ENCODE results near the gene MKNK1. TPM values are rescaled to one million over a fixed set of nuclear protein-coding genes. Genes with fewer than 3 reads are reported as not detected.

MKNK1 gene
- total RNA-seq, 1 donor: 17.2 TPM

GRCh38 chr1:46599059-46599970, 4.8 kb downstream of the MKNK1 start:
- no peak for DNase-seq (ENCODE audit: low read depth in 2 of 3, low spot score in 2 of 3)

- DNase-seq (ENCODE audit: low read depth in 2 of 3, low spot score in 2 of 3): no peak
Measured at GRCh38 chr1:46596846-46597245, 7.2 kb downstream of the MKNK1 start.

- no peak for DNase-seq (ENCODE audit: low read depth in 2 of 3, low spot score in 2 of 3)
Measured at GRCh38 chr1:46596036-46596435, 8.0 kb downstream of the MKNK1 start.

GRCh38 chr1:46595127-46595526, 8.9 kb downstream of the MKNK1 start:
- DNase-seq (ENCODE audit: low read depth in 2 of 3, low spot score in 2 of 3): peak in 2 of 3 donors; percentile 26 to 60

GRCh38 chr1:46594063-46594462, 10.0 kb downstream of the MKNK1 start:
- no peak for DNase-seq (ENCODE audit: low read depth in 2 of 3, low spot score in 2 of 3)

GRCh38 chr1:46592823-46593222, 11.2 kb downstream of the MKNK1 start:
- no peak for DNase-seq (ENCODE audit: low read depth in 2 of 3, low spot score in 2 of 3)

- no peak for DNase-seq (ENCODE audit: low read depth in 2 of 3, low spot score in 2 of 3)
Measured at GRCh38 chr1:46589529-46589928, 14.5 kb downstream of the MKNK1 start.

GRCh38 chr1:46587069-46587468, 17.0 kb downstream of the MKNK1 start:
- DNase-seq (ENCODE audit: low read depth in 2 of 3, low spot score in 2 of 3): no peak

- no peak for DNase-seq (ENCODE audit: low read depth in 2 of 3, low spot score in 2 of 3)
Measured at GRCh38 chr1:46585312-46585938, 18.6 kb downstream of the MKNK1 start.

- no peak for DNase-seq (ENCODE audit: low read depth in 2 of 3, low spot score in 2 of 3)
Measured at GRCh38 chr1:46583494-46583893, 20.6 kb downstream of the MKNK1 start.

- no peak for DNase-seq (ENCODE audit: low read depth in 2 of 3, low spot score in 2 of 3)
Measured at GRCh38 chr1:46582972-46583371, 21.1 kb downstream of the MKNK1 start.

- DNase-seq (ENCODE audit: low read depth in 2 of 3, low spot score in 2 of 3): peak in 2 of 3 donors; percentile 42 to 64
Measured at GRCh38 chr1:46581681-46582455, 22.2 kb downstream of the MKNK1 start.

GRCh38 chr1:46580140-46580903, 23.7 kb downstream of the MKNK1 start:
- peak in 2 of 3 donors; percentile 71 to 84 for DNase-seq (ENCODE audit: low read depth in 2 of 3, low spot score in 2 of 3)

GRCh38 chr1:46577671-46578070, 26.4 kb downstream of the MKNK1 start:
- DNase-seq (ENCODE audit: low read depth in 2 of 3, low spot score in 2 of 3): no peak

- no peak for DNase-seq (ENCODE audit: low read depth in 2 of 3, low spot score in 2 of 3)
Measured at GRCh38 chr1:46576596-46576995, 27.5 kb downstream of the MKNK1 start.

GRCh38 chr1:46575778-46576177, 28.3 kb downstream of the MKNK1 start:
- DNase-seq (ENCODE audit: low read depth in 2 of 3, low spot score in 2 of 3): no peak

GRCh38 chr1:46575300-46575699, 28.8 kb downstream of the MKNK1 start:
- DNase-seq (ENCODE audit: low read depth in 2 of 3, low spot score in 2 of 3): no peak

GRCh38 chr1:46571691-46572225, 32.3 kb downstream of the MKNK1 start:
- DNase-seq (ENCODE audit: low read depth in 2 of 3, low spot score in 2 of 3): no peak

GRCh38 chr1:46569884-46570725, 34.0 kb downstream of the MKNK1 start:
- DNase-seq (ENCODE audit: low read depth in 2 of 3, low spot score in 2 of 3): no peak
